Astrocyte (in vitro differentiated cells and primary cell): ENCODE results near the gene KIAA1217. TPM values are rescaled to one million over a fixed set of nuclear protein-coding genes. Genes with fewer than 3 reads are reported as not detected.

ENCODE experiments used
- DNase-seq: peaks from one replicate; pipeline ENCODE4 v3.0.0-alpha.2; 2010; ENCODE audit warnings: low read depth
- FAIRE-seq: peaks from 2 replicates; lab custom pipeline; 2011; peaks lifted over from hg19 to GRCh38; lab: Jason Lieb, UNC
- H2AFZ ChIP-seq: 2 replicates; pipeline ENCODE4 v1.6.0; 2012; ENCODE audit warnings: low read depth, low read length, inconsistent platforms
- H3K27ac ChIP-seq: 2 replicates; pipeline ENCODE4 v1.5.1; 2011; ENCODE audit warnings: low read depth, low read length, inconsistent platforms
- H3K27me3 ChIP-seq: 2 replicates; pipeline ENCODE4 v1.6.0; 2011; ENCODE audit warnings: low read length, inconsistent platforms; ENCODE audit not compliant: insufficient read depth
- H3K36me3 ChIP-seq: 2 replicates; pipeline ENCODE4 v1.5.1; 2011; ENCODE audit warnings: low read length, inconsistent platforms; ENCODE audit not compliant: insufficient read depth
- H3K4me1 ChIP-seq: 2 replicates; pipeline ENCODE4 v1.5.1; 2011; ENCODE audit warnings: low read length, inconsistent platforms; ENCODE audit not compliant: insufficient read depth
- H3K4me2 ChIP-seq: 2 replicates; pipeline ENCODE4 v1.6.0; 2012; ENCODE audit warnings: low read length, inconsistent platforms
- H3K4me3 ChIP-seq: 2 replicates; pipeline ENCODE4 v1.5.1; 2011; ENCODE audit warnings: low read depth, mild to moderate bottlenecking, low read length, inconsistent platforms; ENCODE audit not compliant: insufficient read depth
- H3K79me2 ChIP-seq: 2 replicates; pipeline ENCODE4 v1.6.0; 2012; ENCODE audit warnings: mild to moderate bottlenecking, low read length, inconsistent platforms; ENCODE audit not compliant: insufficient read depth
- H3K9ac ChIP-seq: 2 replicates; pipeline ENCODE4 v1.6.0; 2012; ENCODE audit warnings: mild to moderate bottlenecking, low read length, inconsistent platforms
- H3K9me3 ChIP-seq: 2 replicates; pipeline ENCODE4 v1.5.1; 2012; ENCODE audit warnings: low read depth, mild to moderate bottlenecking, low read length, inconsistent platforms; ENCODE audit not compliant: insufficient read depth
- H4K20me1 ChIP-seq: 2 replicates; pipeline ENCODE4 v1.6.0; 2012; ENCODE audit warnings: low read length, inconsistent platforms; ENCODE audit not compliant: insufficient read depth
- H3K27ac Mint-ChIP-seq: one replicate; pipeline ENCODE4 v1.8.0; 2021; ENCODE audit warnings: mild to moderate bottlenecking, mixed read lengths; ENCODE audit not compliant: unreplicated experiment
- H3K27me3 Mint-ChIP-seq: one replicate; pipeline ENCODE4 v1.8.0; 2021; ENCODE audit warnings: low read depth, mixed read lengths; ENCODE audit not compliant: unreplicated experiment
- H3K36me3 Mint-ChIP-seq: one replicate; pipeline ENCODE4 v1.8.0; 2021; ENCODE audit warnings: low read depth, mixed read lengths; ENCODE audit not compliant: unreplicated experiment
- H3K4me1 Mint-ChIP-seq: one replicate; pipeline ENCODE4 v1.8.0; 2021; ENCODE audit warnings: low read depth, mixed read lengths; ENCODE audit not compliant: unreplicated experiment
- H3K4me3 Mint-ChIP-seq: one replicate; pipeline ENCODE4 v1.8.0; 2021; ENCODE audit warnings: mild to moderate bottlenecking, moderate library complexity, mixed read lengths; ENCODE audit not compliant: unreplicated experiment
- H3K9me3 Mint-ChIP-seq: one replicate; pipeline ENCODE4 v1.8.0; 2021; ENCODE audit warnings: mild to moderate bottlenecking, mixed read lengths; ENCODE audit not compliant: unreplicated experiment
- CTCF ChIP-seq: IDR thresholded peaks from 2 replicates; pipeline ENCODE4 v1.5.1; 2011; ENCODE audit warnings: low read depth, mild to moderate bottlenecking, inconsistent platforms, low read length, moderate library complexity; ENCODE audit not compliant: insufficient read depth
- EZH2 ChIP-seq: IDR thresholded peaks from 2 replicates; pipeline ENCODE4 v1.6.1; 2012; ENCODE audit warnings: mild to moderate bottlenecking, low read length, inconsistent platforms; ENCODE audit not compliant: insufficient read depth
- total RNA-seq: library from RNA; stranded (reverse); gene quantifications from 2 replicates; pipeline ENCODE4 v1.2.1, GENCODE V29; 2021

KIAA1217 gene
- total RNA-seq, 1 donor from 2014 or later = 31.8 TPM

- H4K20me1 ChIP-seq = no peaks in the 10 kb centered on the region
- Mint-ChIP-seq H3K36me3 (peaks cover 5% of the 10 kb centered on the region), H3K9me3 (no peaks in the 10 kb centered on the region), H3K4me1 (peaks cover 3% of the 10 kb centered on the region), H3K4me3 (no peak overlapping the region), H3K27me3 (peaks cover 6% of the 10 kb centered on the region), H3K27ac (no peak overlapping the region)
- no peaks in the 10 kb centered on the region for H3K27me3 ChIP-seq
- no peaks in the 10 kb centered on the region for H3K36me3 ChIP-seq
- H3K4me2 ChIP-seq = no peak overlapping the region
- no peak overlapping the region for H2AFZ ChIP-seq
- no peak overlapping the region for H3K4me3 ChIP-seq
- FAIRE-seq = no peak
- no peaks in the 10 kb centered on the region for H3K9me3 ChIP-seq
- H3K4me1 ChIP-seq = no peaks in the 10 kb centered on the region
- TF ChIP-seq EZH2 (no peak), CTCF (no peak)
- no peak overlapping the region for H3K9ac ChIP-seq
- no peak for DNase-seq
- H3K27ac ChIP-seq = no peak overlapping the region
- no peaks in the 10 kb centered on the region for H3K79me2 ChIP-seq
Measured at GRCh38 chr10:24574578-24575155, 365.7 kb downstream of the KIAA1217 start.

- no peak for FAIRE-seq
- H3K4me1 Mint-ChIP-seq = peaks cover 3% of the 10 kb centered on the region
- Histone ChIP-seq H3K27ac (no peak overlapping the region), H3K27me3 (no peaks in the 10 kb centered on the region), H3K79me2 (no peaks in the 10 kb centered on the region), H4K20me1 (no peaks in the 10 kb centered on the region), H3K4me1 (no peaks in the 10 kb centered on the region), H3K36me3 (no peaks in the 10 kb centered on the region), H3K4me2 (no peak overlapping the region), H3K9ac (no peak overlapping the region), H3K4me3 (no peak overlapping the region), H2AFZ (no peak overlapping the region), H3K9me3 (no peaks in the 10 kb centered on the region)
- no peak for DNase-seq
- H3K27me3 Mint-ChIP-seq = peaks cover 4% of the 10 kb centered on the region
- H3K36me3 Mint-ChIP-seq = peaks cover 5% of the 10 kb centered on the region
- TF ChIP-seq EZH2 (no peak), CTCF (no peak)
- no peak overlapping the region for H3K27ac Mint-ChIP-seq
- H3K9me3 Mint-ChIP-seq = no peaks in the 10 kb centered on the region
- H3K4me3 Mint-ChIP-seq = no peak overlapping the region
Measured at GRCh38 chr10:24575481-24576002, 366.6 kb downstream of the KIAA1217 start.

- Histone ChIP-seq H3K36me3 (no peaks in the 10 kb centered on the region), H3K9me3 (no peaks in the 10 kb centered on the region), H4K20me1 (no peaks in the 10 kb centered on the region), H3K9ac (no peak overlapping the region), H3K27ac (no peak overlapping the region), H3K27me3 (no peaks in the 10 kb centered on the region), H2AFZ (no peak overlapping the region), H3K4me1 (no peaks in the 10 kb centered on the region), H3K4me3 (no peak overlapping the region), H3K79me2 (no peaks in the 10 kb centered on the region), H3K4me2 (no peak overlapping the region)
- TF ChIP-seq EZH2 (no peak), CTCF (no peak)
- H3K36me3 Mint-ChIP-seq = peaks cover 2% of the 10 kb centered on the region
- no peak overlapping the region for H3K4me3 Mint-ChIP-seq
- no peaks in the 10 kb centered on the region for H3K9me3 Mint-ChIP-seq
- no peaks in the 10 kb centered on the region for H3K4me1 Mint-ChIP-seq
- FAIRE-seq (peak; percentile 68), DNase-seq (no peak)
- H3K27me3 Mint-ChIP-seq = no peaks in the 10 kb centered on the region
- H3K27ac Mint-ChIP-seq = no peak overlapping the region
Measured at GRCh38 chr10:24579448-24579847, 370.5 kb downstream of the KIAA1217 start.
